GM18873 (cell line): Measurements from ENCODE around the gene RIGI.
"Not testable (repeated sequence)": the region's sequence is repeated elsewhere in the genome, so short reads cannot be mapped to it uniquely, and the experiment has no call there.

Experiments used
- ATAC-seq: cut with Tn5 transposase; IDR thresholded peaks from one replicate; pipeline ENCODE4 v1.9.1; 2021; ENCODE audit warnings: mild to moderate bottlenecking, moderate library complexity, moderate number of reproducible peaks; ENCODE audit not compliant: unreplicated experiment, low FRiP score

Gene RIGI

GRCh38 chr9:32526041-32526706, at the start of gene RIGI:
Gene RIGI, minus strand, starts transcription at chr9:32526196. Its CDS starts 30 bp downstream, at chr9:32526166.
- ATAC-seq = peak; percentile 64

DNA sequence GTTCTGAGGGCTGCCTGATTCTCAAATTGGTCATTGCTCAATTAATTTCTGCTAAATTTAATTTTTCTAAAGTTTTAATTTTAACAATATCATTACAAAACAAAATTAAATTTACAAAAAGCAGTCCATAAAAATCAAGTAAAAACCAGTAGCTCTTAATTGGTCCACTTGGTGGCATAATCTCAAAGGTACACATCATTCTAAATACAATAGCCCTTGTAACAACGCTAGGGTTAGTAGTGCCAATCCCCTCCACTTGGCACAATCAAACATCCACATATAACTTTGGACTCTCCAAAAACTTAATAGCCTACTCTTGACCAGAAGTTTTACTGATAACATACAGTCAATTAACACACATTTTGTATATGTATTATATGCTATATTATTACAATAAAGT, 48.9 kb upstream of the RIGI start:
- no peak for ATAC-seq

GRCh38 chr9:32573821-32574220, 47.8 kb upstream of the RIGI start:
- ATAC-seq = no peak

- ATAC-seq = peak; percentile 85
These were observed 47.0 kb upstream of the RIGI start, which contains the start of gene NDUFB6 for GRCh38 chr9:32572900-32573523. Gene NDUFB6, minus strand, starts transcription at chr9:32573159. Its CDS starts 99 bp downstream, at chr9:32573060.

GRCh38 chr9:32571969-32572899, 46.2 kb upstream of the RIGI start:
- peak; percentile 88 for ATAC-seq

- no peak for ATAC-seq
These were observed 44.3 kb upstream of the RIGI start for GRCh38 chr9:32570262-32570661.

GRCh38 chr9:32566770-32567169, 40.8 kb upstream of the RIGI start:
- ATAC-seq = no peak

DNA sequence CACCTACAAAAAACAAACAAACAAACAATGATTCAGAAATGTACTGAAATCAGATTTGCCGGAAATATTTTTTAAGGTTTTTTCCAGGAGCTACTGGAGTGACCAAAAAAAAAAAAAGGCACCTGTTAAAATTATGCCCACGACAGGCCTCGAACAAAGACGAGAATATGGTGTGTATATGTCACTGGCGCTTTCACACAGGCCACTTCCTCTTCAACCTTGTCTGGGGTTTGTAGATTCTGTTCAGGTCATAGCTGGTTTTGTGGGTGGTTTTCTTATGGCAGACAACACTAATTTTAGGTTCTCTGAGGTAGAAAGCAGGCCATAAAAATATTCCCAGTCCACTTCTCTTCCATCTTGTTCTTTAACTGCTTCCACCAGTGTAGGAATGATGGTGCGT, 40.0 kb upstream of the RIGI start:
- ATAC-seq = no peak

- ATAC-seq = no peak
These were observed 32.5 kb upstream of the RIGI start for GRCh38 chr9:32558408-32558934.

DNA sequence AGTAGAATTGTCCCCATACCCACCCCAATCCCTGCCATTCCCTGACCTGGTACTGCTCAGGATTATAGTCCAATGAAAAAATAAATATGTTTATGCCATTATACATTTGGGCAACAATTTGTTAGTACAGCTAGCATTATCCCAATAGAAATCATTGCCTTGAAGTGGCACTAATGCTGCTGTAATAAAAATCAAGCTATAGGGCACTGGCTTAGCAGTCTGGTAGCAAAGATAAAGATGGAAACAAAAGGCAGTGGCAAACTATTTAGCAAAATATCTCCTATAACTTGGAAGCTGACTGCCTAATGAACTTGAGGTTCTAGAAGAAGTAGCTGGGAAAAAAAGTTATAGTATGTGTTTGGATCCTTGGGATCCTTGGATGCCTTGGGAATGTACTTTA, 28.6 kb upstream of the RIGI start:
- no peak for ATAC-seq

- ATAC-seq = no peak
These were observed 28.1 kb upstream of the RIGI start for GRCh38 chr9:32554107-32554506.

GRCh38 chr9:32552172-32552872, 26.3 kb upstream of the RIGI start, which contains the start of the genes SMIM27 and TOPORS:
Gene SMIM27, plus strand, starts transcription at chr9:32552327. Its CDS starts 108 bp downstream, at chr9:32552435.
Gene TOPORS, minus strand, starts transcription at chr9:32552586. Its CDS starts 150 bp downstream, at chr9:32552436.
- peak; percentile 70 for ATAC-seq

DNA sequence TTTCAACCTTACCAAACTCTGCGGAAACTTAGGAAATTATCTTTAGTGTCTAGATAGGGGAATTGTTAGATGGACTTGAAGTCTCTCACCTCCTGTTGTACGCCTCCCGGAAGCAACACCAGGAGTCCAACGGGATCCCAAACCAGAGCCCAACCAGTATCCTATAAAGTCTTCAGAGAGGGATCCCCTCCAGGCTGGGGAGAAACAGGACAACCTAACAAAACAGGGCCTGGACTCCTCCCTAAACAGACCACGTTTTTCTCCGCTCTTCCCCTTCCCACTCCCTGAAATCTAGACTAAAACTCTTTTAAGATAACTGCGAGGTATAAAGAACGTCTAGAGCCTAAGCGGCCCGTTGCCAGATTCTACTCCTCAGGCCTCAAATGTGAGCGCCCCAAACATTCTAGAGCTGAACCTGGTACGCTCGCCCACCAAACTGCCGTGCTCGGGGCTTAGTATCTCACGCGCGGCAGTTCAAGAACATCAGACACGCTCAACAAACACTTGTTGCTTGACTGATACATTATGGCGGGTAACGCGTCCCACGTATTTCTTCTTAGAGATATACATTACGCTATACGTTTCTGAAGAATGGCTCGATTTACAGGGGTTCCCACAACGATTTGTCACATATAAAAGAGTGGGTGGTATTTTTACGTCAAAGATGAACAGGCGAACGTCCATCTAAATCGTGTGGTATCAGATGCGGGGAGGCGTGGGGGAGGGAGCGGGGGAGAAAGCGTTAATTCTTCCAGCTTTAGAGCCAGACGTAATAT, 25.5 kb upstream of the RIGI start:
- ATAC-seq = peak; percentile 6

GRCh38 chr9:32550562-32551275, 24.7 kb upstream of the RIGI start:
- peak; percentile 60 for ATAC-seq

DNA sequence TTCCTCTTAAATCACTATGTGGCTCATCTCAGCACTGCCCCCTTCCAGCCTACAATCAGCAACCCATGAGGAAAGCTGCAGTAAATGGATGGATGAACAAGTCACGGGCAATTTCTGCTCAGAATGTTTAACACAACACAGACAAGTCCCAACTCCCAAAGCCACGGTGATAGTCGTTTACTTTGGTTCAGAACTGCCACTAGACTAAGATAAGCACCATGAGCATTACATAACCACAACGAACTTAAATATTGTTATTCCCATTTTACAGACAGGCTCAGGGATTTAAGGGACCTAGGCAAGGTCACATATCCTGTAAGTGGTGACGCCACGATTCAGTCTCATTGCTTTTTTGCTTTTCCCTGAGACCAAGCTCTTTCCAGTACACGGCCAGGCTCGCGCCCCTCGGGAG, 24.2 kb upstream of the RIGI start:
- no peak for ATAC-seq

- ATAC-seq = not testable (repeated sequence)
These were observed 22.2 kb upstream of the RIGI start for GRCh38 chr9:32548213-32548612.

DNA sequence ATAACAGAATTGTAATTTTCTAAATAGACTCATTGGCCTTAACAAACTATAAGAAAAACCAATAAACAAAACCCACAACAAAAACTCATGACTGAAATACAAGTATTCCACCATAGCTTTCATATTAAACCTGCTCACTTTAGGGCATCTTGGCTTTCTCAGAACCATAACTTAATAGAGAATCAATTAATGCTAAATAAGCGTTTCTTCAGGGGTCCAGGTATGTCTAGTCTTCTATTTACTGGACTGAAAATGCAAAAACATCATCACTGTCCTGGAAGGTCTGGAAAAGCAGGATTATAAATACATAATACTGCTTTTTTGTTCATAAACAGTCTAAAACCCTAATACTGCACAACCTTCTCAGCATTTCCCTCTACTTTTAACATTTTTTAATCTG, 19.9 kb upstream of the RIGI start:
- ATAC-seq = no peak

- ATAC-seq = no peak
These were observed 17.1 kb upstream of the RIGI start for GRCh38 chr9:32543047-32543446.

- no peak for ATAC-seq
These were observed 7.8 kb upstream of the RIGI start for GRCh38 chr9:32533816-32534215.
